GM21619 (cell line): ENCODE data around the gene KIF20B.

Experiments
- ATAC-seq: cut with Tn5 transposase; IDR thresholded peaks from one replicate; pipeline ENCODE4 v1.9.1; 2021; ENCODE audit not compliant: unreplicated experiment

The KIF20B gene

DNA sequence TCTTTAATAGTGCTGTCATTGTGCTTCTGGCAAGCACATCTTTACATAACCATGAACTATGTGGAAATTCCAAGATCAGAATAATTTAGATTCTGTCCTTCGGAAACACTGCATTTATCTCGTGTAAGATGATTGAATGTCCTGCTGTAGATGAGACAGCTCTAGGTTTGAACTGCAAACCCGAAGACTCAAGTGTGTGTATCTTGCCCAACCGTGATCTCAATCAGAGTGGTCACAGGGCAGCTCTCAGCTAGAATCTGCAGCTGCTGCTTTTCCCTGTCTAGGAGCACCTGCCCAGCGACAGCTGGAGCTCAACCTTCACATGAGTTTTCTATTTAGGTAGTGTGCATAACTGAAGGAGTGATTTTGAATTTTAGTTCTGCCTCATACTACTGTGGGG is 17.5 kb upstream of the KIF20B start:
- ATAC-seq, result no peak

DNA sequence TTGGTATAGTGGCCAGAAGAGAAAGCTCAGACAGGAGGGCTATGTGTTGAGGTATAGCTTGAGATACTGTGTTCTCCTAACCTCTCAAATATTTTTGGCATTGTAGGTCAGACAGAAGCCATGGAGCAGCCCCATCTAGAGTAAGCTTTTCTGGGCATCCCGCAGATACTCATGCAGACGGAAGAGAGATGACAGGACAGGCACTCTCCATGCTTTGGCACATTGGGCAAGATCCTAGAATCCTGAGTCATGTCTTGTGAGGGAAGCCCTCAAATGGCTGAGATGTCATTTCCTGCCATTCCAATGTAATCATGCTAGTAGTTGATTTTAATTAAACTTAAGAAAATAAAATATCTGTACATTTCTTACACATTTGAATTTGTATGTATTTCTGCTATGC is 16.8 kb upstream of the KIF20B start:
- no peak for ATAC-seq

GRCh38 chr10:89685936-89686335 is 15.5 kb upstream of the KIF20B start:
- no peak for ATAC-seq

- no peak for ATAC-seq
Observed at GRCh38 chr10:89690027-89690426, 11.4 kb upstream of the KIF20B start.

- no peak for ATAC-seq
Observed at GRCh38 chr10:89692416-89692815, 9.0 kb upstream of the KIF20B start.

DNA sequence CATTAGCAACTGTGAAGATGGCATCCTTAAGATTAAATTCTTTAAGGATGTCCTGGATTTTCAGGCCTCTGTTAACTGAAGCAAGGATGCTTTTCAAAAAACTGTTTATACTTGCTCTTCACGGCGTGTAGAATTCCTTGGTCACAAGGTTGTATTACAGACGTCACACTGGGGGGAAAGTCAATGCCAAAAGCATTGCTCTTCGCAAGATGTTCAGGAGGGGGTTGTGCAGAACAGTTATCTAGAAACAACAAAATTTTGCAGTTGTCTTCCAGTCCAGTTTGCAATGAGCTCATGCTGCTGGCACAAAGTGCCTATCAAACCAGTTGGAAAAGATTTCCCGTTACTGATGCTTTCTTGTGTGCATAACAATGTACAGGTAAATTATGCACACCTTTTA is 8.2 kb upstream of the KIF20B start:
- ATAC-seq, result no peak

DNA sequence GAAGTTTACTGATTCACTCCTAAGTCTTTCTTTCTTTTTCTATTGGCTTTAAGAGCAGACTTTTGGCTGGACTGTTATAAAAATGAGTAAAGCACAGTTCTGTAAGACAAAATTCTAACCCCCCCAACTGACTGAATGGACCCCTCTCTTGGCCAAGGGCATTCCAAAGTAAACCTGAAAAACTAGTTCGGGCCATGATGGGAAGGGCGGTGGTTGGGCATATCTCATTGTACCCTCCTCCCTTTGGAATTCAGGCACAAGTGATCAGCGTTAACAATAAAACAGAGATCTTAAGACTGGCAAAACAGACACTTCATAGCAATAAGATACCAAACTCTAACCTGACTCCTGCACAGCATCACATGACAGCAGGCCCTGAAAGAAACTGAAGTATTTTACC is 6.1 kb upstream of the KIF20B start:
- no peak for ATAC-seq

DNA sequence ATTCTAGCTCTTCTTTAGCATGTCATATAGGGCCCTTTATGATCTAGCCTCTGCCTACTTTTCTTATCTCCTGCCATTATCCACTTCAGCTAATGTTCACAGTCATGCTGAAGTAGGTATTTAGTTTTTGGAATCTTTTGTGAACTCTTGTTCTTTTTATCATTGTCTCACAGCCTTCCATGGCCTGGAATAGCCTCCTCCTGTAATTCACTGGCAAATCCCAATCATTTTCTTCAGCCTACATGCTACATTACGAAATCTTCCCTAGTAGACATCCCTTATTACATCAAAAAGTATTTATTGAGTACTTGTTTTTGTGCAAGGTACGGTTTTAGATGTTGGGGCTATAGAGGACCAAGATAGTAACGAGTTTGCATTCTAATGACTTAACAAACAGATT is 3.4 kb upstream of the KIF20B start:
- ATAC-seq, result no peak

GRCh38 chr10:89699581-89700064 is 1.8 kb upstream of the KIF20B start:
- no peak for ATAC-seq

- ATAC-seq, result no peak
Observed at GRCh38 chr10:89700923-89701241, 508 bp upstream of the KIF20B start.

- no peak for ATAC-seq
Observed at GRCh38 chr10:89702121-89702480, 711 bp downstream of the KIF20B start.

DNA sequence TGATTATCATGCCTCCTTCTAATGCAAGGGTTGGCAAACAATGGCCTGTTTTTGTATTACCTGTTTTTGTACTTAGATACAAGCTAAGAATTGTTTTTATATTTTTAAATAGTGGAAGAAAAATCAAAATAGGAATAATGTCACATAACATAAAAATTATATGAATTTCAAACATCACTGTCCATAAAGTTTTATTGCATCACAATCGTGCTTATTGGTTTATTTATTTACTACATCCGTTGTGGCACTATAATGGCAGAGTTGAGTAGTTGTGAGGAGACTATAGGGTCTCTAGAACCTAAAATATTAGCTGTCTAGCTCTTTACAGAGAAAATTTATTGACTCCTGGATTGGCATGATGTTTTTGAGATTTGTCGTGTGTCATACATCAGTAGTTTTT is 4.1 kb downstream of the KIF20B start:
- ATAC-seq, result no peak

- no peak for ATAC-seq
Observed at GRCh38 chr10:89706011-89706410, 4.6 kb downstream of the KIF20B start.

DNA sequence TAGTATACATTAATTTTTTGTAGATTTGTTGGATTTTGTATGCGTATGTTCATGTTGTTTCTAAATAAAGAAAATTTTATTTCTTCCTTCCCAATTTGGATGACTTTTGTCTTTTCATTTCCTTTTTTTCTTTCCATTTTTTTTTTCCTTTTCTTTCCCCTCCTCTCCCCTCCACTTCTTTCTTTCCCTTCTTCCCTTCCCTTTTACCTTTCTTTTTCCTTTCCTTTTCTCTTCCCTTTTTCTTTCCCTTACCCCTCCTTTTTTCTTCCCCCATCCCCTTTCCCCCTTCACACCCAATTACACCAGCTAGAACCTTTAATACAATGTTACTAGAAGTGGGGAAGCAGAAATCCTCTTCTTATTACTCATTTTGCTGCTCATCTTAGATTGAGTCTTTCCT is 6.0 kb downstream of the KIF20B start:
- ATAC-seq, result no peak

DNA sequence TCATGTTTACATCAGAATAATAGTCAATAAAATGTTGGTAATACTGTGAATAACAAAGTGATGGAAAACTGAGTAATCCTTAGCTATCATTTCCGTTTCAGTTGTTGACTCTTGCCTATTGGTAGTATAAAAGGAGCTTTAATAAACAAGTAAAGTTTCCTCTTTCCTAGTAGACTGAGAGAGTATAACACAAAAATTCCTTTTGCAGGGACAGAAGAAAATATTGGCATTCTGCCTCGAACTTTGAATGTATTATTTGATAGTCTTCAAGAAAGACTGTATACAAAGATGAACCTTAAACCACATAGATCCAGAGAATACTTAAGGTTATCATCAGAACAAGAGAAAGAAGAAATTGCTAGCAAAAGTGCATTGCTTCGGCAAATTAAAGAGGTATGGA is 9.4 kb downstream of the KIF20B start:
- no peak for ATAC-seq

DNA sequence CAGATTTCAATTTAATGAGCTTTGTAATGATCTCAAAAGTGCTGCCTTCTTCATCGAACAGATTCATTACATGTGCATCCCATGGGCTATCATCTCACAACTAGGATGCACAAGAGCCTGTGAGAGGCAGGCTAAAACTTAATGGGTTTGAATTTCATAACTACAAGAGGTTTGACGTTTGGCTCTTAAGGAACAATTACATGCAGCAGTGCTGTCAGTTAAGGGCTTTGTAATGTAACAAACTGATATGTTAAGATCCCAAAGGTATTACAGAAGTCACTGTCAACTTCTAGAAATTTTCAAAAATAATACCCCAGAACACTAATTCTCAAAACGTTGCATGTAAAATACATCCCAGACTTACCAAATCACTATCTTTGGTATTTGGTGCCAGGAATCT is 33.2 kb downstream of the KIF20B start:
- no peak for ATAC-seq

DNA sequence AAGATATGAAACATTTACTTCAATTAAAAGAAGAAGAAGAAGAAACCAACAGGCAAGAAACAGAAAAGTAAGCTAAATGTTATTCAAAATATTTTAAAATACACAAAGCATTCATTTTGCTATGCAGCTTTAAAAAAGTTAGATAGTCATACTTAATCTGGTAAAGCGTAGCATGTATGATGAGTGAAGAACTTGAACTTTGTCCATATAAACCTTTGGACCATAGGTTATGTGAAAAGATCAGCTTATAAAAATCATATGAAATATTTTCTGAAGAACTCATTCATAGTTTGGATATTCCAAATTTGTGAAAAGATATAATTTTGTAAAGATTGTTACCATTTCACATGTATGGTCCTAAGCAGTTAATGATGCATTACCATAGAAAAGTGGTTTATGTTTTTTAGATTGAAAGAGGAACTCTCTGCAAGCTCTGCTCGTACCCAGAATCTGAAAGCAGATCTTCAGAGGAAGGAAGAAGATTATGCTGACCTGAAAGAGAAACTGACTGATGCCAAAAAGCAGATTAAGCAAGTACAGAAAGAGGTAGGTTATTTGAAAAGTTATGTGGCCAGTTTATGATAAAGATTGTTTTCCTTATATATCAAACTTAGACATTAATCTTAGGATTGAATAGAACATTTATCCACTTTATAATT is 37.3 kb downstream of the KIF20B start:
- ATAC-seq, result peak; percentile 91

DNA sequence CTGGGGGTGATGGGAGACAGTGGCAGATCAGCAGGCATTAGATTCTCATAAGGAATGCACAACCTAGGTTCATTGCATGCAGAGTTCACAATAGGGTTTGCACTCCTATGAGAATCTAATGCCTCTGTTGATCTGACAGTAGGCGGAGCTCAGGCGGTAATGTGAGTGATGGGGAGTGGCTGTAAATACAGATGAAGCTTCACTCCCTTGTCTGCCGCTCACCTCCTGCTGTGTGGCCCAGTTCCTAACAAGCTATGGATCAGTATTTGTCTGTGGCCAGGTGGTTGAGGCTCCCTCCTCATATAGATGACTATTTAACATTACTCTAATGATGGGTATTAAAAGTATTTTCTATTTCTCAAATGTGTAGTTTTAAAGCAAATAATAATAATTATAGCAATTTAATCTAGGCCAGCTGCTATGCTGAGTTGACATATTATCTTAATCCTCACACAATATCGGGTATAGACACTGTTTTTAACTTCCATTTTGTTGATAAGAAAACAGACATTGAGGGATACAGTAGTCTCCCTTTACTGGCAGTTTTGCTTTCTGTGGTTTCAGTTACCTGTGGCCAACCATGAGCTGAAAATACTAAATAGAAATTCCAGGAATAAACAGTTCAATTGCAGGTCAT is 39.9 kb downstream of the KIF20B start:
- no peak for ATAC-seq

- ATAC-seq, result no peak
Observed at GRCh38 chr10:89744026-89744425, 42.6 kb downstream of the KIF20B start.

- no peak for ATAC-seq
Observed at GRCh38 chr10:89745903-89746302, 44.5 kb downstream of the KIF20B start.

- no peak for ATAC-seq
Observed at GRCh38 chr10:89750441-89750840, 49.1 kb downstream of the KIF20B start.

- ATAC-seq, result no peak
Observed at GRCh38 chr10:89755374-89755773, 54.0 kb downstream of the KIF20B start.

DNA sequence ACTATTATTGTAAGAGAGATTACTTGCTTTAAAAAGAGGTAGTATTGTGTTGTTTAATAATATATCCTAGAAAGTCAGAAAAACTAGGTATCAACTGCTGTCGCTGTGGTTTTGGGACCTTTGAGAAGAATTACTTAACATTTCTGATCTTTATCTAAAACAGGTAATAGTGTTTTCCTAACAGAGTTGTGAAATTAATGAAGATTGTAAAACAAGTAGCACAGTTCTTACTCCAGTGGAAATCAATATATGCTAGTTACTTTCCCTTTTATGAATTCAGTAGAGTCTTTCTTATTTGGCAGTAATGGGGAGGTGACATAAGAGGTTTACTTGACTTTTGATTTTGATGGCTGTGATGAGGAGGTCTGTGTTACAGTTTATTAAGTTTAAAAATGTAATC is 58.1 kb downstream of the KIF20B start:
- ATAC-seq, result no peak
